Ishikawa (cell line): Measurements from ENCODE around the gene MGAT5B.
A peak's percentile ranks its signal among the peaks of the same experiment; 100 is the strongest.

Experiments used
- CEBPB ChIP-seq: IDR thresholded peaks from 2 replicates; pipeline ENCODE4 v1.6.1; 2012
- CREB1 ChIP-seq: IDR thresholded peaks from 2 replicates; pipeline ENCODE4 v1.6.1; 2012; ENCODE audit warnings: low read depth
- EGR1 ChIP-seq: IDR thresholded peaks from 2 replicates; pipeline ENCODE4 v1.6.1; 2012
- EP300 ChIP-seq: IDR thresholded peaks from 2 replicates; pipeline ENCODE4 v1.6.1; 2012; ENCODE audit warnings: borderline replicate concordance
- FOXM1 ChIP-seq: IDR thresholded peaks from 2 replicates; pipeline ENCODE4 v1.6.1; 2012; ENCODE audit warnings: low read depth, borderline replicate concordance
- NFIC ChIP-seq: IDR thresholded peaks from 2 replicates; pipeline ENCODE4 v1.6.1; 2012
- RAD21 ChIP-seq: IDR thresholded peaks from 2 replicates; pipeline ENCODE4 v1.6.1; 2012; ENCODE audit warnings: low read depth
- TAF1 ChIP-seq: IDR thresholded peaks from 2 replicates; pipeline ENCODE4 v1.6.1; 2012; ENCODE audit warnings: low read depth, mild to moderate bottlenecking
- TCF12 ChIP-seq: IDR thresholded peaks from 2 replicates; pipeline ENCODE4 v1.6.1; 2012; ENCODE audit warnings: low read depth
- TEAD4 ChIP-seq: IDR thresholded peaks from 2 replicates; pipeline ENCODE4 v1.6.1; 2012
- YY1 ChIP-seq: IDR thresholded peaks from 2 replicates; pipeline ENCODE4 v1.6.1; 2012; ENCODE audit warnings: low read depth
- ZBTB7A ChIP-seq: IDR thresholded peaks from 2 replicates; pipeline ENCODE4 v1.6.1; 2012; ENCODE audit warnings: low read depth
- TF ChIP-seq, protein P1 (sequence below): IDR thresholded peaks from 2 replicates; pipeline ENCODE4 v1.6.1; 2012; ENCODE audit warnings: low read depth, mild to moderate bottlenecking
- TF ChIP-seq, protein P2 (sequence below): IDR thresholded peaks from 2 replicates; pipeline ENCODE4 v1.6.1; 2012
- TF ChIP-seq, protein P3 (sequence below): IDR thresholded peaks from 2 replicates; pipeline ENCODE4 v1.6.1; 2012

The MGAT5B gene

DNA sequence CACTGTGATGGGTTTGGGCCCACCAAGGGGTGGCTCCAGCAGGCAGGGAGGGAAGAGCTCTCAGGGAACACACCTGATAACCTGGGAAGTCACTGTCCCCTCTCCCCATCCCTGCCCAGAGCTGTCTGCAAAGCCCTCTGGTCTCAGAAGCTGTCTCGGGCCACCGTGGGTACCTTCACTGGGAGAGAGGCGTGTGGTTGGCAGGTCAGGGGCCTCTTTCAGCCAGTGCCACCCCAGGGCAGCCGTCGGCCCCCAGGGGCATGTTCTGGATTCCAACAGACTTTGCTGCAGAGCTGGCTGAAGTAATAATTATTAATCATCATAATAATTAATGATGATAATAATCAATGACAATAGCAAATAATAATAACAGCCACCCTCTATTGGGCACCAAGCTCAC lies 21.1 kb downstream of the MGAT5B start:
- TF ChIP-seq RAD21 (no peak), ZBTB7A (no peak), YY1 (no peak), FOXM1 (no peak), TCF12 (no peak), EGR1 (no peak), CREB1 (no peak), TAF1 (no peak), CEBPB (no peak), TEAD4 (no peak), NFIC (no peak), EP300 (no peak)
- TF ChIP-seq, protein P1, sequence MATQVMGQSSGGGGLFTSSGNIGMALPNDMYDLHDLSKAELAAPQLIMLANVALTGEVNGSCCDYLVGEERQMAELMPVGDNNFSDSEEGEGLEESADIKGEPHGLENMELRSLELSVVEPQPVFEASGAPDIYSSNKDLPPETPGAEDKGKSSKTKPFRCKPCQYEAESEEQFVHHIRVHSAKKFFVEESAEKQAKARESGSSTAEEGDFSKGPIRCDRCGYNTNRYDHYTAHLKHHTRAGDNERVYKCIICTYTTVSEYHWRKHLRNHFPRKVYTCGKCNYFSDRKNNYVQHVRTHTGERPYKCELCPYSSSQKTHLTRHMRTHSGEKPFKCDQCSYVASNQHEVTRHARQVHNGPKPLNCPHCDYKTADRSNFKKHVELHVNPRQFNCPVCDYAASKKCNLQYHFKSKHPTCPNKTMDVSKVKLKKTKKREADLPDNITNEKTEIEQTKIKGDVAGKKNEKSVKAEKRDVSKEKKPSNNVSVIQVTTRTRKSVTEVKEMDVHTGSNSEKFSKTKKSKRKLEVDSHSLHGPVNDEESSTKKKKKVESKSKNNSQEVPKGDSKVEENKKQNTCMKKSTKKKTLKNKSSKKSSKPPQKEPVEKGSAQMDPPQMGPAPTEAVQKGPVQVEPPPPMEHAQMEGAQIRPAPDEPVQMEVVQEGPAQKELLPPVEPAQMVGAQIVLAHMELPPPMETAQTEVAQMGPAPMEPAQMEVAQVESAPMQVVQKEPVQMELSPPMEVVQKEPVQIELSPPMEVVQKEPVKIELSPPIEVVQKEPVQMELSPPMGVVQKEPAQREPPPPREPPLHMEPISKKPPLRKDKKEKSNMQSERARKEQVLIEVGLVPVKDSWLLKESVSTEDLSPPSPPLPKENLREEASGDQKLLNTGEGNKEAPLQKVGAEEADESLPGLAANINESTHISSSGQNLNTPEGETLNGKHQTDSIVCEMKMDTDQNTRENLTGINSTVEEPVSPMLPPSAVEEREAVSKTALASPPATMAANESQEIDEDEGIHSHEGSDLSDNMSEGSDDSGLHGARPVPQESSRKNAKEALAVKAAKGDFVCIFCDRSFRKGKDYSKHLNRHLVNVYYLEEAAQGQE, result no peak
- TF ChIP-seq, protein P2, sequence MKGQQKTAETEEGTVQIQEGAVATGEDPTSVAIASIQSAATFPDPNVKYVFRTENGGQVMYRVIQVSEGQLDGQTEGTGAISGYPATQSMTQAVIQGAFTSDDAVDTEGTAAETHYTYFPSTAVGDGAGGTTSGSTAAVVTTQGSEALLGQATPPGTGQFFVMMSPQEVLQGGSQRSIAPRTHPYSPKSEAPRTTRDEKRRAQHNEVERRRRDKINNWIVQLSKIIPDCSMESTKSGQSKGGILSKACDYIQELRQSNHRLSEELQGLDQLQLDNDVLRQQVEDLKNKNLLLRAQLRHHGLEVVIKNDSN, result no peak
- TF ChIP-seq, protein P3, sequence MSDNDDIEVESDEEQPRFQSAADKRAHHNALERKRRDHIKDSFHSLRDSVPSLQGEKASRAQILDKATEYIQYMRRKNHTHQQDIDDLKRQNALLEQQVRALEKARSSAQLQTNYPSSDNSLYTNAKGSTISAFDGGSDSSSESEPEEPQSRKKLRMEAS, result no peak

DNA sequence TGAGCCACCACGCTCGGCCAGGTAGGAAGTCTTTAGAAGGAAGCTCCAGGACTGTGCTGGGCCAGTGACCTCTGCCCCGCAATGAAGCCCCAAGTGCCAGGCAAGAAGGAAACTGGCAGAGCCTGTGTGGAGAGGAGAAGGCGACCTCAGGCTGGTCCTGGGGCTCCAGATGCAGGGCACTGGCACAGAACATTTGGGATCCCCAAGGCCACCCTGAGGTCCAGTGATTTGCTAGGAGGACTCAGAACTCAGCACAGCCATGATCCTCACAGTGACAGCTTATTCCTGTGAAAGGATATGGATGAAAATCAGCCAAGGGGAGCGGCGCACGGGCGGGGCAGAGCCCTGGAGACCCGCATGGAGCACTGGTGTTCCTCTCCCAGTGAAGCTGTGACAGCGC lies 24.1 kb downstream of the MGAT5B start:
- TF ChIP-seq, protein P3, result no peak
- TF ChIP-seq RAD21 (no peak), YY1 (no peak), CREB1 (no peak), EGR1 (no peak), ZBTB7A (no peak), FOXM1 (no peak), TCF12 (no peak), TAF1 (no peak), EP300 (no peak), TEAD4 (no peak)
- TF ChIP-seq, protein P1, result no peak
- TF ChIP-seq, protein P2, result no peak

DNA sequence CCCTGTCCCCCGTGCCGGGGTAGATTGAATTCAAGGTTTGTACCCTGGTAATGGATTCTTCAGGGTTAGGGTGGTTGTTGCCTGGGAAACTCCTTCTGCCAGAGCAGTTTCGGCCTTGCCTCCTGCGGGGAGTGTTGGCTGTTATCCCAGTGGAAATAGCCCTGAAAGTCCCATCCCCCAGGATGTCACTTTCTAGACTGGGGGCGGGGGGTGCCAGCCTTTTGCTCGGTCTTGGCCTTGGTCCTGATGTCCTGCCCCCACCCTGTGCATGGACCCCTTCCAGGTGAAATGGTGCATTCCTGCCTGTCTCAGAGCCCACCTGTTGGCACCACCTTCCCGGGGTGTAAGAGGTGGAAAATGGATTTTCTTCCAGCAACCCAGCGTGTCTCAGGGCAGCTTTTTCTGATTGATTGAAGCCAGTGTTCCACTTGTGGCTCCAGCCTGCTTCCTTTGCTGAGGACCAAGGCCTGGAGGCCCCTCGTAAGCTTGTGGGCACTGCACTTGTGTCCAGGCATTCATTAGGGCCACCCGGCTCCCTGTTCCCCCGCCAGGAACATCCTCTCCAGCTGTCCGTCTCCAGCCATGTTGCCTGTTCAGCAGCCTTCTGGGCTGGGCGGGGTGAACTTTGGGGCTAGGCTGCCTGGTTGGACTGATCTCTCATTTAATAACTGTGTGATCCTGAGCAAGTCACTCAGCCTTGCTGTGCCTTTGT lies 25.6 kb downstream of the MGAT5B start:
- no peak for TF ChIP-seq EP300
- no peak for TF ChIP-seq ZBTB7A
- TF ChIP-seq, protein P1, result no peak
- no peak for TF ChIP-seq FOXM1
- TF ChIP-seq NFIC, result 0 out of 2 replicates have a peak, but pooled peaks have one; percentile 31

DNA sequence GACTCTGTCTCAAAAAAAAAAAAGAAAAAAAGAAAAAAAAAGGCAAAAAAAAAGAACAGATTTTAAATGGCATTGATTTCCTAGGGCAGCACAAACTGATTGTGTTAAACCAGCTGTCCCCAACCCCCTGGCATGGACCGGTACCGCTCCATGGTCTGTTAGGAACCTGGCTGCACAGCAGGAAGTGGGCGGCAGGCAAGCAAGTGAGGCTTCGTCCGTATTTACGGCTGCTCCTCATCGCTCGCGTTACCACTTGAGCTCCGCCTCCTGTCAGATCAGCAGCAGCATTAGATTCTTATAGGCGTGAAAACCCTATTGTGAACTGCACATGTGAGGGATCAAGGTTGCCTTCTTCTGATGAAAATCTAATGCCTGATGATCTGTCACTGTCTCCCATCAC lies 26.6 kb downstream of the MGAT5B start:
- no peak for TF ChIP-seq CREB1
- no peak for TF ChIP-seq EP300

DNA sequence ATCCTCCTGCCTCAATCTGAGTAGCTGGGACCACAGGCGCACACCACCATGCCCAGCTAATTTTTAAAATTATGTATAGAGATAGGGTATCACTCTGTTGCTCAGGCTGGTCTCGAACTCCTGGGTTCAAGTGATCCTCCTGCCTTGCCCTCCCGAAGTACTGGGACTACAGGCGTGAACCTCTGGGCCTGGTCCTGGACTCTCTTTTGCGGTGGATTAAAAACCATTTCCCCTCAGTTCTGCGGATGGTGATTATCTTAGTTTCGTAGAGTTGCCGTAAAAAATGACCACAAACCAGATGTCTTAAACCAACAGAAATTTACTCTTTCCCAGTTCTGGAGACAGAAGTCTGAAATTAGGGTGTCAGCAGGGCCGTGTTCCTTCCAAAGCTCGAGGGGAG lies 28.8 kb downstream of the MGAT5B start:
- TF ChIP-seq RAD21 (no peak), TEAD4 (no peak)
